ENCODE results near the gene HBG1.
A peak's percentile ranks its signal among the peaks of the same experiment; 100 is the strongest.

The HBG1 gene

GRCh38 chr11:5224538-5225479, 24.8 kb downstream of the HBG1 start:
- DNase-seq = no peak

- no peak for DNase-seq
Measured at GRCh38 chr11:5223686-5224085, 26.0 kb downstream of the HBG1 start.

GRCh38 chr11:5223146-5223545, 26.5 kb downstream of the HBG1 start:
- no peak for DNase-seq

- DNase-seq = no peak
Measured at GRCh38 chr11:5210376-5210885, 39.2 kb downstream of the HBG1 start.

- DNase-seq = peak; percentile 59
Measured at GRCh38 chr11:5204787-5205186, 44.9 kb downstream of the HBG1 start.

- DNase-seq = no peak
Measured at GRCh38 chr11:5203366-5203765, 46.3 kb downstream of the HBG1 start.

GRCh38 chr11:5200582-5200981, 49.1 kb downstream of the HBG1 start, which contains the start of gene OR51V1:
Gene OR51V1 (minus strand): TSS chr11:5200682. CDS start chr11:5200682, 0 bp downstream.
- DNase-seq = no peak

GRCh38 chr11:5198285-5198684, 51.4 kb downstream of the HBG1 start:
- no peak for DNase-seq
